Kidney (tissue), 14 donors: ENCODE data around the gene KHDC4. TPM values are rescaled to one million over a fixed set of nuclear protein-coding genes. Genes with fewer than 3 reads are reported as not detected.
A peak's percentile ranks its signal among the peaks of the same experiment; 100 is the strongest.

Experiments used
- DNase-seq, 5 donors: peaks; one replicate each; pipeline ENCODE4 v3.0.0-alpha.2; 2013 to 2020
- FAIRE-seq: peaks from 2 replicates; lab custom pipeline; 2012; peaks lifted over from hg19 to GRCh38; lab: Jason Lieb, UNC
- H3K27ac ChIP-seq, 2 donors: one replicate each; pipeline ENCODE4 v1.7.0; 2013; ENCODE audit warnings: low read depth in 2 of 2, low read length in 2 of 2, inconsistent platforms in 1 of 2
- H3K27me3 ChIP-seq: one replicate; pipeline ENCODE4 v1.7.1; 2013; ENCODE audit warnings: low read length, inconsistent platforms; ENCODE audit not compliant: control insufficient read depth, insufficient read depth
- H3K36me3 ChIP-seq, 3 donors: one replicate each; pipeline versions ENCODE4 v1.7.0 to v1.7.1; 2013; ENCODE audit warnings: low read length in 3 of 3, control low read depth in 1 of 3, inconsistent platforms in 1 of 3; ENCODE audit not compliant: insufficient read depth in 3 of 3, control insufficient read depth in 2 of 3
- H3K4me1 ChIP-seq, 3 donors: one replicate each; pipeline versions ENCODE4 v1.7.0 to v1.7.1; 2013; ENCODE audit warnings: low read length in 3 of 3, inconsistent platforms in 1 of 3, low read depth in 1 of 3; ENCODE audit not compliant: control insufficient read depth in 2 of 3, insufficient read depth in 2 of 3
- H3K4me3 ChIP-seq, 3 donors: one replicate each; pipeline versions ENCODE4 v1.7.0 to v1.8.1; 2013; ENCODE audit warnings: low read length in 3 of 3, control low read depth in 1 of 3, inconsistent platforms in 1 of 3
- H3K9ac ChIP-seq, 3 donors: one replicate each; pipeline versions ENCODE4 v1.7.0 to v1.7.1; 2013; ENCODE audit warnings: low read length in 3 of 3, control low read depth in 1 of 3, inconsistent platforms in 1 of 3
- H3K9me3 ChIP-seq, 3 donors: one replicate each; pipeline versions ENCODE4 v1.7.0 to v1.7.1; 2013; ENCODE audit warnings: low read length in 3 of 3, control low read depth in 1 of 3, inconsistent platforms in 1 of 3; ENCODE audit not compliant: control insufficient read depth in 2 of 3, insufficient read depth in 1 of 3
- intact Hi-C: fragments of 100-400 bp; cut with DNase I; formaldehyde crosslinking; loops from one replicate; pipeline ENCODE4 v1.11.1; 2022
- polyA plus RNA-seq: library from polyadenylated mRNA; stranded (reverse); fragments of 350-450 nt; fragmentation: Illumina TruSeq; extraction: RNeasy Lipid Tissue Mini Kit (QIAGEN cat#74804); gene quantifications from one replicate; pipeline ENCODE4 v1.2.3, GENCODE V29; 2014; ENCODE audit warnings: low read depth, low replicate concordance; ENCODE audit not compliant: insufficient read depth
- total RNA-seq: library from RNA; stranded (reverse); fragmentation: NEBNext Ultra II Directional; extraction: Animal tissue kit (Norgen Biotek cat#: 25700); gene quantifications from one replicate; pipeline ENCODE4 v1.2.1, GENCODE V29; 2021
- TF ChIP-seq, protein P1 (sequence below): IDR thresholded peaks from 3 replicates; pipeline ENCODE4 v1.5.1; 2012; ENCODE audit warnings: mild to moderate bottlenecking, moderate library complexity, borderline replicate concordance; ENCODE audit not compliant: insufficient read depth; ENCODE audit errors: extremely low read depth
- donor health status: control.
- donor health status: control.
- donor health status: control.
- donor health status: control.
- donor health status: control.
- donor health status: DM: yes; HTN: yes; CAD: no.
- donor health status: Normal renal cell carcinoma (clear cell type).

The KHDC4 gene
- total and polyA plus RNA-seq, 2 donors from 2014 or later, result 19.8 to 57.4 TPM

- H3K4me3 ChIP-seq, result peak overlapping the region; percentile 60 to 73 (median 71)
- H3K9me3 ChIP-seq, result no peaks in the 10 kb centered on the region
- DNase-seq (peak; percentile 57 to 87 (median 69)), FAIRE-seq (no peak)
- H3K4me1 ChIP-seq, result peaks cover 6 to 50% (median 28%) of the 10 kb centered on the region in 3 donors
- TF ChIP-seq, protein P1, sequence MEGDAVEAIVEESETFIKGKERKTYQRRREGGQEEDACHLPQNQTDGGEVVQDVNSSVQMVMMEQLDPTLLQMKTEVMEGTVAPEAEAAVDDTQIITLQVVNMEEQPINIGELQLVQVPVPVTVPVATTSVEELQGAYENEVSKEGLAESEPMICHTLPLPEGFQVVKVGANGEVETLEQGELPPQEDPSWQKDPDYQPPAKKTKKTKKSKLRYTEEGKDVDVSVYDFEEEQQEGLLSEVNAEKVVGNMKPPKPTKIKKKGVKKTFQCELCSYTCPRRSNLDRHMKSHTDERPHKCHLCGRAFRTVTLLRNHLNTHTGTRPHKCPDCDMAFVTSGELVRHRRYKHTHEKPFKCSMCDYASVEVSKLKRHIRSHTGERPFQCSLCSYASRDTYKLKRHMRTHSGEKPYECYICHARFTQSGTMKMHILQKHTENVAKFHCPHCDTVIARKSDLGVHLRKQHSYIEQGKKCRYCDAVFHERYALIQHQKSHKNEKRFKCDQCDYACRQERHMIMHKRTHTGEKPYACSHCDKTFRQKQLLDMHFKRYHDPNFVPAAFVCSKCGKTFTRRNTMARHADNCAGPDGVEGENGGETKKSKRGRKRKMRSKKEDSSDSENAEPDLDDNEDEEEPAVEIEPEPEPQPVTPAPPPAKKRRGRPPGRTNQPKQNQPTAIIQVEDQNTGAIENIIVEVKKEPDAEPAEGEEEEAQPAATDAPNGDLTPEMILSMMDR, result no peak
- H3K27me3 ChIP-seq, result no peaks in the 10 kb centered on the region
- peak overlapping the region; percentile 7 to 87 (median 60) for H3K9ac ChIP-seq
- peak overlapping the region; percentile 92 to 94 for H3K27ac ChIP-seq
- intact Hi-C loops, result no loop called here
- no peaks in the 10 kb centered on the region for H3K36me3 ChIP-seq
Measured at GRCh38 chr1:155976062-155976912, 42.1 kb upstream of the KHDC4 start.

DNA sequence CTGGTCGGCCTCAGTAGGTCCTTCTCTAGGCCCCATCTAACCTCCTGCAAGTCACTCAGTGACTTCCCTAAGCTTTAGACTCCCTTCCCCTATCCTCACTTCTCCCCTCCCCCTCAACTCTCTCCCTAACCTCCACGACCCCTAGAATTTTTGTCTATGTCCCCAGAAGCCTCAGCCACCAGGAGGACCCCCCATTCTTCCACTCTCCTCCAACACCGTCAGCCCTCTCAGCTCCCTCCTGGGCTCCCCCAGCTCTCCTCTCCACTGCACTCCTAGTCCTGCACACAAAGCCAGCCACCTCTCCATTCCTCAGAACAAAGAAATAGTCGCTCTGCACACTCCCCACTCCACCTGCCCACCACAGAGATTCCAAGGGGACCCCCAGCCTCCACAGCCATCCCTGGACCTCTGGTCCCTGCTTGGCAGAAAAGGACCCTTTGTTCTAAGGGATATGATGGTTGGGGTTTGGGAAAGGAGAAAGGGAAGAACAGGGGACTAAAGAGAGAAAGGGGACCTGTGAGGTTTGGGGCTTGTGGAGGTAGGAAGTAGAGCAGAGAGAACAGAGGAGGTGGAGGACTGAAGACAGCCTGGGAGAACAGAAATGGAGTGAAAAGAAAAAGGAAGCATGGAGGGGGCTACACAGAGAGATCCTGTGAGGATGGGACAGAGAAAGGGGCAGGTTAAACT is 41.3 kb upstream of the KHDC4 start:
- Histone ChIP-seq H3K36me3 (no peaks in the 10 kb centered on the region), H3K4me1 (peaks cover 2 to 49% (median 23%) of the 10 kb centered on the region in 3 donors), H3K9me3 (no peaks in the 10 kb centered on the region), H3K27ac (peak overlapping the region in 1 of 2 donors; percentile 53), H3K27me3 (no peaks in the 10 kb centered on the region), H3K4me3 (peak overlapping the region; percentile 42 to 73 (median 60)), H3K9ac (peak overlapping the region in 2 of 3 donors; percentile 60 to 87)
- FAIRE-seq, result no peak
- intact Hi-C loops, result no loop called here
- DNase-seq, result peak in 1 of 5 donors; percentile 7
- TF ChIP-seq, protein P1, result no peak

GRCh38 chr1:155974208-155975115 is 40.2 kb upstream of the KHDC4 start:
- no peak for FAIRE-seq
- DNase-seq, result no peak
- Histone ChIP-seq H3K36me3 (no peaks in the 10 kb centered on the region), H3K27me3 (no peaks in the 10 kb centered on the region), H3K4me3 (peak overlapping the region in 2 of 3 donors; percentile 22 to 42), H3K4me1 (peaks cover 2 to 46% (median 15%) of the 10 kb centered on the region in 3 donors), H3K9me3 (no peaks in the 10 kb centered on the region), H3K9ac (peak overlapping the region in 1 of 3 donors; percentile 16), H3K27ac (peak overlapping the region in 1 of 2 donors; percentile 37)
- TF ChIP-seq, protein P1, result no peak
- intact Hi-C loops, result no loop called here
